ENCODE measurements around the gene SMAP1.

The SMAP1 gene

GRCh38 chr6:70903665-70904452 lies 236.2 kb downstream of the SMAP1 start:
- no peak for DNase-seq

DNA sequence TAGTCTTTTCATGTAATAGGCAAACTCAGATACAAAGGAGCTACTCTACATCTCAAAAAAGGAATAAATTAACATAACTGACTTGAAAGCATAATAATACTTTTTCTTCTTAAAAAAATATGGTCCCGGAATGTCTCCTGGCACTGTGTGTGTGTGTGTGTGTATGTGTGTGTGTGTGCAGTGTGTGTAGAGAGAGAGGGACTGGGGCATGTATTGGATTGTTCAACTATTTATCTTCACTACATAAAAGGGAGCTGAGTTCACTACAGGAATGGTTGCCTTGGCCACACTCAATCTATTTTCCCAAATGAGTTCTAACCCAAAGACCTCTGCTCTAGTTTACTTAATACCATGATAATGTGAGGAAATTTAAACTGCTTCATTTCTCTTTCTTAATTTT lies 238.1 kb downstream of the SMAP1 start:
- DNase-seq: no peak
